ENCODE measurements around the gene HIGD1B.

- TF ChIP-seq EZH2 (IDR thresholded peaks at IDR 0.05; ENCODE audit: insufficient read depth, low read length) (no peak), CTCF (IDR thresholded peaks at IDR 0.05; ENCODE audit: insufficient read depth, low read depth, low read length) (no peak)
These were observed 18.7 kb upstream of the HIGD1B start for GRCh38 chr17:44828919-44829522.

Measured in astrocyte (in vitro differentiated cells and primary cell).